Fibroblast of skin of back (primary cell): ENCODE data around the gene CABLES2.
A peak's percentile ranks its signal among the peaks of the same experiment; 100 is the strongest.

Source experiments
- DNase-seq: peaks from one replicate; pipeline ENCODE4 v3.0.0-alpha.2; 2013

CABLES2 gene

DNA sequence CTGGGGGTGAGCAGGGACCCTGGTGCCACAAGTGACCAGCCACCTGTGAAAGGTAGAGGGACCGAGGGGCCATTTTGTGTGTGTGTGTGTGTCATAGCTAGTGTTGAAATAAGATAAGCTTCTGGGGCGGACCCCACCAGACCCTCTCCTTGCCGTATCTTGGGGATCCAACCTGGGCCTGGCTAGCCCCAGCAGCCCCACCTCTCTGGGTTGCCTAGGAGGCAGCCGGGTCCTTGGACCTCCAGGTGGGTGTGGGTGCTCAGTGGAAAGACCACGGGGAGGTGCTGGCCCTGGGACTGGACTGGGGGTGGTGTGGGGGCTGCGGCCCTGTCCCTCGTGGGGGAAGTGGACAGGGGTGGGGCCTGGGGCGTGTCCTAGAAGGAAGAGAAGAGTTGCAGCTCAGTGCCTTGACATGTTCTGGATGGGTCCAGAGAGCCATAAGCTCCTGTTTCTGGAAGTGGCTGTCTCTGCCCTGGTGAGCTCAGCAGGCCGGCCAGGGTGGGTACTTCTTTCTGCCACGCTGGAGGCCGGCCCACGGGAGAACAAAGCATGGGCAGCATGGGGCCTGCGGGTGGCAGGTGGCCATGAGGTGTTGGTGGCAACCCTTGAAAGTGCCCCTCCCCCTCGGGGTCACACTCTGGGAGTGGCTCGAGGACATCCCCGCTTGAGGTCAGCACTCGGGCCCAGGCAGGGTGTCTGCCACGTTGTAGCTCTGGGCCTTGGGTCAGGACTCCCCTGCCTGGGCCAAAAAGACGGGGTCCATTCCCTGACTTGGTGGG, 11.8 kb upstream of the CABLES2 start:
- no peak for DNase-seq

DNA sequence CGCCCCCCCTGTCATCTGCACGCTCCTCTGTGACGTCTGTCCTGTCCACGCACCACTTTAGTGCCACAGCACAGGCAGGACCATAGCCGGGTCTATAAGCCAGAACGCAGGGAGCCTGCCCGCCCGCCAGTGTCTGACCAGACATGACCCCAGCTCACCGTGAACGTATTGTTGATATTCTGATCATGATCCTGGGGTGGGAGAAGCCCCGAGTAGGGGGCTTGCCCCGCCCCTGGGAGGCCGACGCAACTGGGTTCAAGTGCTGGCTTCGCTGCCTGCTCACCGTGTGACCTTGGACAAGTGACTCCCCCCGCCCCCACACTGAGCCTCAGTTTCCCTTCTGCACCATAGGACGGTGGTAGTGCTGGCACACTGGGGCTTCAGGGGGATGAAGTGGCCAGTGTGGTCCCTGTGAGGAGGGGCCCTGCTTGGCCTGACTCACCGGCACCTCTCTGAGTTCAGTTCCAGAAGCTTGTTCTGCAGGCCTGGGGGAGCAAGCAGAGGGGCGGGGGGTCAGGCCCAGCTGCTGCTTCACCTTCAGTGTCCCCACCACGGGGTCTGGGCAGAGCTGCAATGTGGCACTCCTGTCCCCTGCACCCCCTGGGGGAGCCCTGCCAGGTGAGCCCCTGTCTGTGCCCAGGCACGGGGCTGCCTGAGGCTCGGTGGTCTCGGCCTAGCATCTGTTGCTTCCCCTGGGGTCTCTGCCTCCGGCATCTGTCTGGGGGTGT, 11.1 kb upstream of the CABLES2 start:
- DNase-seq = no peak

DNA sequence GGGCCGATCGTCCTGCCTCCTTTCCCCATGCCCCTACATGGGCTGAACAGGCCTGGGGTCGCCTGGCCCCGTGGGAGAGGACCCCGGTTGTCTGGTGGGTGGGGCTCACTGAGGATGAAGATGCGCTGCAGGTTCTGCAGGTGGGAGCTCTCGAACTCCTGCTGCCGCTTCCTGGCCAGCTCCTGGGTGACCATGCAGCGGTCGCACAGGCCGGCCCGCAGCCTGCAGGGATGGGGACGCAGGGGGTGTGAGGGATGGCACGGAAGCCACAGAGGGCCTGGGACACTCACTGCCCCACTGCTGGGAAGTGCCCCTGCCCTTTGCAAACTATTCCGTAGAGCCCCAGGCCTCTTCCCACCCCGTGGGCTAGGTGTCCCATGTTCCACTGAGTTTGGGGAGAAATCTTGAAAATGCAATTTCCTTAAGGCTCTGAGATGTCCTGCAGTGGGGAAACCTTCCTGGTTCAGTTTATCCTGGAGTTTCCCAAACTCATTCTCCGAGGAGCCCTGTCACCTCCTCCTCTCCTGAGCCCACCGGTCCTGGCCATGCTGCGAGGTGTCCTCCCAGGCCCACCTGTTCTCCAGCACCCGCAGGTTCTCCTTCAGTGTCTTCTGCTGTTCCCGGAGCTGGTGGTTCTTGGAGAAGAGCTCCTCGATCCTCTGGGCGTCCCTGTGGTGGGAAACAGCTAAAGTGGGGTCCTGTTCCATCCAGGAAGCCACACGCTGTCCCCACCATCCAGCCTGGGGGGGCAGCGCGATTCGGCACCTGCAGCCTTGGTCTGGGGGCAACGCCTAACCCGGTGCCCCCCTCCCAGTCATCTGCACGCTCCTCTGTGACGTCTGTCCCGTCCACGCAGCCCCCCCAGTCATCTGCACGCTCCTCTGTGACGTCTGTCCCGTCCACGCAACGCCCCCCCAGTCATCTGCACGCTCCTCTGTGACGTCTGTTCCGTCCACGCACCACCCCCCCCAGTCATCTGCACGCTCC, 9.9 kb upstream of the CABLES2 start:
- DNase-seq = no peak

DNA sequence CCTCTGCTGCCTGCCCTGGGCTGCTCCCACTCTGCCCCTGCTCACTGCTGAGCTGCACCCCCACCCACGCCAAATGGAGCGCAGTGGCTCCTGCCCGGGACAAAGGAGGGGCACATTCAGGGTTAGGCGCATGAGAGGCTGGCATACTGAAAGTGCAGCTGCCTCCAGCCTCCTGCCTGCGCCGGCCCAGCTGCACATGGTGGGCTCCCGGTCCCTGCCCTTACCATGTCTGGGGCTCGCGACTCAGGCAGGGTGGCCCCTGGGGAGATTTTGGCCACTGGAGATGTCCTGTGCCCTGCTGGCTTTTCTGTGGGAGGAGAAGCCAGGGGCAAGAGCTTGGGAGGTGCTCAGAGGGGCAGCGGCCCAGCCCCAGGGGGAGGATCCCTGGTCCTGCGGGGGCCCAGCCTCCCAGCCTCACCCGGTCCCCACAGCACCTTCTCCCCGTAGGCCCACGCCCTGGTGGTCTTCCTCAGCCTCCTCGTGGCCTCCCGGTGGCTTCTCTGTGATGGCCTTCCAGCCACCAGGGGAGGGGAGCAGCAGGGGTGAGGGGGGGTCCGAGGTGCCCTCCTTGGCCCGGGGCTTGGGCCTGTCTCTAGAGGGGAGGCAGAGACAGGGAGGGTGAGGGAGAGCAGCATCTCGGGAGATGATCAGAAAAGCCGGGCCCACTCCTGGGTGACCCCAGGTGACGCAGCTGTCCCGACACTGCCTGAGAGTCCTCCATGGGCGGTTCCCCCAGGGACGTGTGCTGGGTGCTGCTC, 8.4 kb upstream of the CABLES2 start:
- no peak for DNase-seq

DNA sequence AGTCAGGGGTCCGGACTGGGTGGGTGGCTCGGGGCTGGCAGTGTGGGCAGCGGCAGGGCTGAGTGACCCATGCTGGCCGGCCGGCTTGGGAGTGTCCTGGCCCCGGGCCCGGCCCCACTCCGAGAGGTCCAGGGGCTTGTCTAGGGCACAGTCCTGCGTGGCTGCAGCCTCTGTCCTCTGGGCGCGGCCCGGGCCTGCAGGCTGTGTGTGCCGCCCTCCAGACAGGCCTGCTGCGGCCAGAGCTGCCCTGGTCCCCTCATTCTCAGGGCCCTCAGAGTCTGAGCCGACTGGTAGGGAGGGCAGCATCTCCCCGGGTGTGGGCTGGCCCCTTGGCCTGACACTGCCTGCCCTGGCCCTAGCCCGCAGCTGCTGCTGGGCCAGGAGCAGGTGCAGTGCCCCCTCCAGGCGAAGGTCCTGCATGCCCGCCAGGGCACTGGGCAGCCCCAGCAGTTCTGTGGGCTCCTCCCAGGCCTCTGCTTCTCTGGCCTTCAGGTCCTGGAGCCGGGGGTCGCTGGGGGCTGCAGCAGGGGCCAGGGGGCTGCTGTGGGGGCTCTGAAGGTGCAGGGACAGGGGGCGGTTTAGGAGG, 6.9 kb upstream of the CABLES2 start:
- DNase-seq = no peak

DNA sequence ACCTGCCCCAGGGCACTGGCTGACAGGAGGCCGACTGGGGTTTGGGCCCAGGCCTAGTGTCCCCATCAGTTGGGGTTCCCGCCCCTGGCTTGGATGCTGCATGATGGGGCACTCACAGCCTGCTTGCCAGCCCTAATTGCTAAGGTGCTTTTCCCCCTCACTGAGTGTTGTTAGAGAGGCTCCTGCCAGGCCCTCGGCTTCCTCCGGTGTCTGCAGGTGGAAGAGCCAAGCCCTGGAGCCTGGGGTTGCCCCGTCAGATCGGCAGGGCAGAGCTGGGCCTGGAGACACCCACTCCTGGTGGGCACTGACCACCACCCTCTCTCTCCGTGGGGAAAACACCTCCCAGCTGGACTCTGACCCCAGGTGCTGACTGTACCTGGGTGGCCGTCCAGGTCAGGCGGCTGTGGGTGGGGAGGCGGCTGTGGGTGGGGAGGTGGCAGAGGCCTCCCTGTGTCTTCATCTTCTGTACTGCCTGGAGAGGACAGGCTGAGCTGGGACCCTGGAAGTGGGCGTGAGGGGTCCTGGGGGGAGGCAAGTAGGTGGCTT, 6.0 kb upstream of the CABLES2 start:
- DNase-seq = no peak

DNA sequence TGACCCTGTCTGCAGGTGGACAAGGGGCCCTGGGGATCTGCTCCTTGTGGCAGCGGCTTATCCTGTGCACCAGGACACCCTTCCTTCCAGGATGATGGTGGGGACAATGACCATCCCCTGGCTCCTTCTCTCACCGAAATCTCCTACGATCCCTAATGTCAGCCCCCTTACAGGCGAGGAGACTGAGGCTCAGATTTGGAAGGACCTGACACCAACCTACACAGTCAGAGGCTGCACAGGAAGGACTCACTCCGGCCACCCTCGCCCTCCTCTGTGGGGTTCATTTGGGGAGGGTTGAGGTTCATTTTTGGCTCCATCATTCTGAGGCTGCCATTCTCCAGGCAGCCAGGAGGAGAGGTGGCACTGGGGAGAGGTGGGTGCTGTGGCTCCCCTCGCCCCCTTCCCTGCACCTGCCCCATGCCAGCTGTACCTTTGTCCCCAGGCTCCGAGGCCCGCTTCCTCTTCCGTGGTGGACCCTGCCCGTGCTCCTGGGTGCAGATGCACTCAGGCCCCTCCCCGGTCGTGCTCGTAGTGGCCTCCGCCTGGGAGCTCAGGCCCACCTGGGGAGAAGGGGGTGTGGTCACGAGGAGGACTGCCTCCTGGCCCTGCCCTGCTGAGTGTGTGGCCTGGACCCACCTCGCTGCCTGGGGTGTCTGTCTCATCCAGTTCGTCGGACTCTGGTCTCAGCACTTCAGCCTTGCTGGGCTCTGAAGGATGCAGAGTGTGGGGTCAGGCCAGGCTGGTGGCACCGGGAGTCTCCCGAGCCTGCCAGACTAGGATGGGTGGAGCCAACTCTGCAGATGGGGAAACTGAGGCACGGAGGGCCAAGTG, 5.3 kb upstream of the CABLES2 start:
- no peak for DNase-seq

DNA sequence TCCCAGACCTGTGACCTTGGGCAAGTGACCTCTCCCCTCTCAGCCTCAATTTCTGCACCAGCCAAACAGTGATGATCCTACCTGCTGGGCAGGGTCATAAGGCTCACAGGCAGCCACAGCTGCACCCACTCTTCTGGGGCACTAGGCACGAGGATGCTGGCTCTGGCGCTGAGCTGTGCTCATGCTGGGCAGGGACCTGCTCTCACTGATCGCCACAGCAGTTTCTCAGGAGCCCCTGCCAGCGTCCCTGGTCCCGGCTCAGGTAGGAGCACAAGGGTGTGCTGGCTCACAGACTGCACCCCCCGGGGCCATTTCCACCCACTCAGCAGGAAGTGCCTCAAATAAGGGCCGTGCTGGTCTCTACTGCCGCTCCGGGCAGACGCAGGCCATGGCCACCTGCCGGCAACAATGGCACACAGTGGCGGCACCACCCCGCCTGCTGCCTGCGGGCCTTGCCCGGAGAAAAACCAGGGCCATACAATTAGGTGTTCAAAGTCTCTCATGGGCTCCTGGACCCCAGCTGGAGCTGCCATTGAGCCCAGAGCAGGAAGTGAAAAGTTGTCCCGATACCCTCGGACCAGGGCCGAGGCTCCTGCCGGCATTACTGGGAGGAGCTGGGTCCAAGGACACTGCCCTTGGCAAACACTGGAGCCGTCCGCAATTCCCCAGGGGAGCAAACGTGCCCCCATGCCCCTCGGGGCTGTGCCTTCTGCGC, 4.6 kb upstream of the CABLES2 start:
- DNase-seq = no peak

DNA sequence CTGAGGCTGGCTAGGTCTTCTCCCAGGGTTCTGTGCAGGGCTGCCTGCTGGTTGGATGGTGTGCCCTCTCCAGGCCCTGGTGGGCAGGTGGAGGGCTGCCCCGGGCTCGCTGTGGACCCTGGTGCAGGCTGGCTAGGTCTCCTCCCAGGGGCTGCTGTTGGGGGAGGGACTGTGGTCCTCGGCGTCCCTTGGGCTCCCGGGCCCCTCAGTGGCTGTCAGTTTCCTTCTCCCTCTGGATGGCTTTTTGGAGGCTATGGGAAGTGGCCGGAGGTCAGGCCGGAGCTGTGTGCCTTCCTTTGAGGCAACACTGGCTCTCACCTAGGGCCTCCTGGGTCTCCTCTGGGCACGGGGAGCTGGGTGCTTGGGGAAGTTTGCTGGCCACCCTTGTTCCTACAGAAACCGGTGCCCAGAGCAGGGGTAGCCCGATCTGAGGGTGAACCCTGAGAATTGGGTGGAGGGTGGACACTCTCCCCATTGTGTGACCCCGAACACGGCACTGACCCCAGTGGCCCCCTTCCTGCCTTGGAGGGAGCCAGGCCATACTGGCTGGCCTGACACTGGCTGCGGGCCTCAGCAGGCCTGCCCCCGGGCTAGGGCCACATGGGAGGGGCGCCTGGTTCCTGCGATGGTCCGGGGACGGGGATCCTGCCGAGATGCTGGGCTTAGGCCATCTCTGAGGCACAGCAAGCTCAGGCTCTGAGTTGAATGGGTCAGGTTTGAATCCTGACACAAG, 3.8 kb upstream of the CABLES2 start:
- no peak for DNase-seq

DNA sequence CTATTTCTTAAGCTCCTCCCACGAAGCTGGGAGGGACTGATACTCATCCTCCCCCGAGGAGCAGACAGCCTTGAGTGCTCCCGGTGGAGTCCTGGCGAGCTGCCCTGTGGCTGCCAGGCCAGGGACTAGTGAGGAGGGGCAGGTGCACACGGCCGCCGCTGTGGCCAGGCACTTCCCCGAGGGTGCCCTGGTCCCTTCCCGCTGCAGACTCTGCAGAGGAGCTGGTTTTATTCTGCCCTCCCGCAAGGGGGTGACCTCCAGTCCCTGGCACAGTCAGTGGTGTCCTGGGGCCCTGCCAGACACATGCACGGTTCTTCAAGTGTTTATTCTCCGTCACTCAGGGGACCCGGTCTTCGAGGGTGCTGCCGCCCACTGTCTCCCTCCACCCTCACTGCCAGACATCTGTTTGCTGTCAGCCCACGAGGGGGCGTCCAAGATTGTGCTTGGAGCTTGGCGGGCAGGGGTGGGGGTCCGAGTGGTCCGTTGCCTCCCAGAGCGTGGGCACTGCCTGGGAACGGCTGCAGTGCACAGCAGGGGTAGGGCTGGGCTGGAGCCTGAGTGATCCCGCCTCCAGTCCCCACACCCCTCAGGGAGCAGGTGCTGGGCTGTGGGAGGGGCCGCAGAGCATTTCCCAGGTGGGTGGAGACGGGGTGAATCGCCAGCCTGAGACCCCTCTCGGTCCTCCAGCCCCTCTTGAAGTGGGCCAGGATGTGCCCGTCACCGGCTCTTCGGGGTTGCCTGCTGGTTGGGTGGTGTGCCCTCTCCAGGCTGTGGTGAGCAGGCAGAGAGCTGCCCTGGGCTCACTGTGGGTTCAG, 3.1 kb upstream of the CABLES2 start:
- DNase-seq = peak; percentile 13

DNA sequence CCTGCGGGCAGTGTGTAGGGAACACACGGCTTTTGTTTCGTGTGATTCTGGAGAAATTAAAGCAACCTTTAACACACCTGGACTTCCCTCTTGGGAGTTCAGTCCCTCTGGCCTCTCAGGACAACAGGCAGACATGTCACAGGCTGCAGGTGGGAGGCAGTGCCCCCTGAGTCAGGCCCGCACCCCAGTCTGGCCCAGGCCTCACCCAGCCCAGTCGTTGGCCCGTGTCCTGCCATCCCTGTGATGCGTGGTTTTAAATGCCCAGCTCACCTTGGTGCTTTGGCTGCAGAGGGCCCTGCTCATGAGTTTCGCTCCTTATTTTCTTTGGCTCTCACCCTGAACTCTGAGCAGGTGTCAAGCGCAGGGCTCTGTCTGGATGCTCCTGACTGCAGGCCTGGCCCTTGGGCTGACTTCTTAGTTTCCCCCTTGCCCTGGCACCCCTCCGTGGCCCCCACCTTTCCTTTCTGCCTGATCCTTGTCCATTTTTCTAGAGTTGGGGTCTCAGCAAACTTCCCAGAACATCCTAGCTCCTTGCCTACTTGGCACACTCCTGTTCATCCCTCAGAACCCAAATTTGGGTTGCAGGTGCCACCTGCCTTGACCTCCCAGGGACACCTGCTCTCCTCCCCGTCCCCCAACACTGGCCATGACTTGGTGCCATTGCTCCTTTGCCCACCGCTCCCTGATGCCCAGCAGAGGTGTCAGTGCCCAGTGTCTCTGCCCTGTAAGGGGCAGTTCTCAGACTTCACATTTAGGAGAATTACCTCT, 2.2 kb upstream of the CABLES2 start:
- no peak for DNase-seq

DNA sequence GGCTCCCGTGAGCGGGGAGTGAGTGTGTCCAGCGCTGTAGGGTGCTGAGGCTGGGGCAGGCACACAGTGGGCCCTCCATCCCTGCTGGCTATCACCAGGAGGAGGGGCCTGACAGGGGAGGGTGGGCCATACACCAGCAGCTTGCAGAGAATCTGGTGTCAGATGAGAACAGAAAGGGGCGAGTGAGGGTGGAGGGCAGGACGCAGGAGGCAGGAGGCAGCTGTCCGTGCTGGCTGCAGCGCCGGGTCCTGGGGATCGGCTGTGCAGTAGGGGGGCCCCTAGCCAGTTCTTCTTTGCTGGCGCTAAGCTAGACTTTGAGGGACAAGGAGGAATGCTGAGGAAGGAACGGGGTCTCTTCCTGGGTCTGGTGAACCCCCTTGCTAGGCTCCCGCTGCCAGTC, 1.6 kb upstream of the CABLES2 start:
- DNase-seq = no peak

DNA sequence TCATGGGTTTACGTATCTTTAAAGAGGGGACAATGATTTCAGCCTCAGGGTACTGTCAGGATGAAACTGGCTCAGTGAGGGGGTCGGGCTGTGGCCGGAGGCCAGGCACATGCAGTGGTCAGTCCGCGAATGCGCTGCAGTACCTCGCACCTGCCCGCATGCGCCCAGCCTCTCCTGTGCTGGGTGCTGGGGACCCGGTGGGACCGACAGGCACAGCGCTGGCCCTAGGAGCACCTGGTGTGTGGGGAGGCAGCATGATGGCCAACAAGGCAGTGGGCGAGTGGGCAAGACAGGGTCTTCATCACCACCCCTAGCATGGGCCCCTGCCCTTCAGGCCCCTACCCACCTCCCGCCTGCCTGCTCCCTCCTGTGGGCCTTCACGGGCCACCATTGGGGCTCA, 970 bp upstream of the CABLES2 start:
- no peak for DNase-seq

DNA sequence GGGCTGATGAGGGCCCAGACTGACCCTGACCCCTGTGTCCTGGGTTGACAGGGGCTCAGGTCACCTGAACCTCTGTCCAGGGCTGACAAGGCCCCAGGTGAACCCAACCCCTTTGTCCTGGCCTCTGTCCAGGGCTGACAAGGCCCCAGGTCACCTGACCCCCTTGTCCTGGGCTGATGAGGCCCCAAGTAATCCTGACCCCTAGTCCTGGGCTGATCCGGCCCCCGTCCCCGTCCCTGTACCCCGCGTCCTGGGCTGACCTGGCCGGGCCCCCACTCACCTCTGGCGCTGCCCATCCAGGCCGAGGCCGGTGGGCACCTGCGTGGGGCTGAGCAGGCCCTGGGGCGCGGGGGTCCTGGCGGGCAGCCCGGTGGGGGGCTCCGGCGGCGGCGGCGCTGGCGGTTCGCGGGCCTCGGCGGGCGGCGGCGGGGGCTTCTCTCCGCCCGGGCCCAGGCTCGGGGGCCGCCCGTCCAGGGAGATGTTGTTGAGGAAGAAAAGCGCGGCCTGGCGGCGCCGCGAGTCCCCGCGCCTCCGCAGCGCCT, 379 bp downstream of the CABLES2 start:
- no peak for DNase-seq

DNA sequence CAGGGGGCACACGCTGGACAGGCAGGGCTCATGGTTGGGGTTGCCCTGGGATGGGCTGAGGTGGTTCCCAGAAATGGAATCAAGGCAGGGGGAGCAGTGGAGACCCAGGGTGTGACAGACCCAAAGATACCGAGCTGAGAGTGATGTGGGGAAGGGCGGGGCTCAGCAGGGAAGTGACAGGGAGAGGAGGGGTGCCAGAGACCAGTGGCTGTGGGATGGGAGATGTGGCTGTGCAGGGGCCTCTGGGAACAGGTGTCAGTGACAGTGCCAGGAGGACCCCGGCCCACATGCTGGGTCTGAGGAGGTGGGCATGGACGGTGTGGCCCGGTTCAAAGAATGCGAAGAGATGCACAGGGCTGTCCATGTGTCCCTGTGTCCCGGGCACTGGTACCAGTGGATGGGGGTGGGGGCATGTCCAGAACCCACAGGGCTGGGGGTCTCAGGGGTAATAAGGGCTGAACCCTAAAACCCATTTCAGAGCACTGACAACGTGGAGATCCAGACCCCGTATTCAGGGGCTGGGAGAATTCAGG, 1.0 kb downstream of the CABLES2 start:
- DNase-seq = no peak

DNA sequence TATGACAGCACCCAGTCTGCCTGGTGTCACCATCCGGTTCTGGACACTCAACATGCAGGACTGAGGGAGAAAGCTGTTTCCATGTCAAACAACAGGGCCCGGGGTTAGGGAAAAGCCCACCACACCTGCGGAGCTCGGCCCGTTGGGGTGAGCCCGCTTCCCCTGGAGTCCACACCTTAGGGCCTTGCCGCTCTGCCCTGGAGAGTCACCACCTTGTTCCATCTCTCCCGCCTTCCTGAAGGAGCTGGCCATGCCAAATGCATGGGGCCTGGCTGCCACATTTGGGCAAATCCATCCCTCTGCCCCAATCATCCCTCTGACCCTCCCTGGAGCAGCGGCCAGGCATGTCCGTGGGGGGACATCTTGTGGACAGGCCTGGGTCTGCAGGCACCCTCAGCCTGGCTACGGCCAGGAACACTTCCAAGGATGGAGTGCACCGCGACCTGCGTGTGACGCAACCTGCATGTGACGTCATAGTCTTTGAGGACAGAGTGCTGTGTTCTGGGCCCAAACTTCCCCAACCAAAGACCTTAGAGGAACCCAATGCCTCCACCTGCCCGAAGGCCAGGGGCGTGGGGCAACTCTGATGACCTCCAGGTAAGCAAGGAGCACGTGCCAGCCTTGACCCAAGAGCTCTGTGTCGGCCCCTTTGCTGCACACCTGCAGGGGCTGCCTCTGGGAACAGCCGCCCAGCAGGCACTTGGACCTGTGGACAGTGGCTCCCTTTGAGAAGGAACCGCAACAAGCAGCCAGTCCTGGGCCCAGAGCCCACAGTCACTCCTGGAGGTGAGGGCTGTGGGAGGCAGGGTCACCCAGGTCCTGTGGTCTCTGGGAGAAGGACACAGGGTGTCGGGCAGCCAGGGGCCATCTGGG, 1.7 kb downstream of the CABLES2 start:
- peak; percentile 39 for DNase-seq
